DND-41 (cell line): ENCODE results near the gene CEACAM8.
A peak's percentile ranks its signal among the peaks of the same experiment; 100 is the strongest.

Experiments used
- ATAC-seq: fragments of 200-7000 bp; cut with Tn5 transposase; 3 replicates; pipeline ENCODE4 v1.9.1; 2021; ENCODE audit warnings: low read depth; ENCODE audit not compliant: insufficient read depth
- DNase-seq: peaks from one replicate; pipeline ENCODE4 v3.0.0-alpha.2; 2020
- H2AFZ ChIP-seq: 2 replicates; pipeline ENCODE4 v1.6.0; 2012; ENCODE audit warnings: low read depth, low read length
- H3K27ac ChIP-seq: 2 replicates; pipeline ENCODE4 v1.5.1; 2012; ENCODE audit warnings: low read length, inconsistent platforms
- H3K27me3 ChIP-seq: fragments of 200-600 bp; sonication (generic); 2 replicates; pipeline ENCODE4 v1.6.0; 2012; ENCODE audit warnings: low read length, mild to moderate bottlenecking, inconsistent platforms; ENCODE audit not compliant: insufficient read depth, poor library complexity
- H3K36me3 ChIP-seq: 2 replicates; pipeline ENCODE4 v1.5.1; 2012; ENCODE audit warnings: low read length, inconsistent platforms; ENCODE audit not compliant: insufficient read depth
- H3K4me1 ChIP-seq: 2 replicates; pipeline ENCODE4 v1.5.1; 2012; ENCODE audit warnings: mild to moderate bottlenecking, low read length; ENCODE audit not compliant: insufficient read depth
- H3K4me2 ChIP-seq: 2 replicates; pipeline ENCODE4 v1.6.0; 2012; ENCODE audit warnings: mild to moderate bottlenecking, moderate library complexity, low read length, inconsistent platforms; ENCODE audit not compliant: insufficient read depth
- H3K4me3 ChIP-seq, 2 experiments: fragments of 200-600 bp in 1 of 2; shearing (Covaris generic) in 1 of 2; 2 replicates each; pipeline ENCODE4 v1.5.1; 2012 to 2016; ENCODE audit warnings: inconsistent platforms in 2 of 2, low read length in 2 of 2, mild to moderate bottlenecking in 2 of 2, low read depth in 1 of 2, moderate library complexity in 1 of 2
- H3K79me2 ChIP-seq: 2 replicates; pipeline ENCODE4 v1.6.0; 2012; ENCODE audit warnings: low read length, inconsistent platforms; ENCODE audit not compliant: insufficient read depth
- H3K9ac ChIP-seq: 2 replicates; pipeline ENCODE4 v1.6.0; 2012; ENCODE audit warnings: low read depth, mild to moderate bottlenecking, inconsistent platforms, low read length, moderate library complexity
- H3K9me3 ChIP-seq: 2 replicates; pipeline ENCODE4 v1.5.1; 2012; ENCODE audit warnings: low read length, moderate library complexity, mild to moderate bottlenecking, inconsistent platforms; ENCODE audit not compliant: insufficient read depth, severe bottlenecking
- H4K20me1 ChIP-seq: 2 replicates; pipeline ENCODE4 v1.6.0; 2012; ENCODE audit warnings: low read length; ENCODE audit not compliant: insufficient read depth
- EZH2 ChIP-seq: IDR thresholded peaks from 3 replicates; pipeline ENCODE4 v1.6.1; 2012; ENCODE audit warnings: borderline replicate concordance, low read depth, mild to moderate bottlenecking, moderate library complexity, low read length, inconsistent platforms; ENCODE audit not compliant: severe bottlenecking
- TF ChIP-seq, protein P1 (sequence below): IDR thresholded peaks from 2 replicates; pipeline ENCODE4 v1.5.1; 2012; ENCODE audit warnings: borderline replicate concordance, low read length, moderate library complexity, mild to moderate bottlenecking; ENCODE audit not compliant: poor library complexity, severe bottlenecking; ENCODE audit errors: extremely low read depth

Gene CEACAM8

DNA sequence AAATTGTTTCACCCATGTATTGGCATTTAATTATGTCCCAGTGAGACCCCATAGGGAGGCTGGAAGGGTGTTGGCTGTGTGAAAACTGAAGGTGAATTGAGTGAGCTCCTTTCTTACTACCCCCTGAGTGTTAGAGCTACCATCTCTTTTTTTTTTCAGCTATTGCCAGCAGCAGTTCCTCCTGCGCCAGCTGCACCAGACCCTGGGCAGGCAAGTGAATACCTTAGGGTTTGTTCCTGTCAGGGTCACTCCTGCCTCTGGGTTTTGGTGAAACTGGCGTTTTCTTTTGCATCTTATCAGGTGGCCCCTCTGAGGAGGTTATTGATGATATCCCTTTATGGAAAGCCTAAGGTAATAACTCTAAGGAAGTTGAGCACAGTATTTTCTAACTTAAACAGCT is 25.5 kb downstream of the CEACAM8 start:
- Histone ChIP-seq H4K20me1 (peaks cover 2% of the 10 kb centered on the region; the same call in 1 of the 2 replicates), H3K4me2 (no peak overlapping the region), H3K4me1 (no peaks in the 10 kb centered on the region), H3K36me3 (no peaks in the 10 kb centered on the region), H2AFZ (no peak overlapping the region), H3K27ac (no peak overlapping the region), H3K4me3 (no peak overlapping the region), H3K9ac (no peak overlapping the region), H3K9me3 (no peaks in the 10 kb centered on the region), H3K27me3 (no peaks in the 10 kb centered on the region), H3K79me2 (no peaks in the 10 kb centered on the region)
- TF ChIP-seq EZH2: no peak
- TF ChIP-seq, protein P1, sequence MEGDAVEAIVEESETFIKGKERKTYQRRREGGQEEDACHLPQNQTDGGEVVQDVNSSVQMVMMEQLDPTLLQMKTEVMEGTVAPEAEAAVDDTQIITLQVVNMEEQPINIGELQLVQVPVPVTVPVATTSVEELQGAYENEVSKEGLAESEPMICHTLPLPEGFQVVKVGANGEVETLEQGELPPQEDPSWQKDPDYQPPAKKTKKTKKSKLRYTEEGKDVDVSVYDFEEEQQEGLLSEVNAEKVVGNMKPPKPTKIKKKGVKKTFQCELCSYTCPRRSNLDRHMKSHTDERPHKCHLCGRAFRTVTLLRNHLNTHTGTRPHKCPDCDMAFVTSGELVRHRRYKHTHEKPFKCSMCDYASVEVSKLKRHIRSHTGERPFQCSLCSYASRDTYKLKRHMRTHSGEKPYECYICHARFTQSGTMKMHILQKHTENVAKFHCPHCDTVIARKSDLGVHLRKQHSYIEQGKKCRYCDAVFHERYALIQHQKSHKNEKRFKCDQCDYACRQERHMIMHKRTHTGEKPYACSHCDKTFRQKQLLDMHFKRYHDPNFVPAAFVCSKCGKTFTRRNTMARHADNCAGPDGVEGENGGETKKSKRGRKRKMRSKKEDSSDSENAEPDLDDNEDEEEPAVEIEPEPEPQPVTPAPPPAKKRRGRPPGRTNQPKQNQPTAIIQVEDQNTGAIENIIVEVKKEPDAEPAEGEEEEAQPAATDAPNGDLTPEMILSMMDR: no peak
- DNase-seq (no peak), ATAC-seq (no peak)

- H3K9ac ChIP-seq: no peak overlapping the region
- no peaks in the 10 kb centered on the region for H3K9me3 ChIP-seq
- DNase-seq (no peak), ATAC-seq (no peak)
- no peak overlapping the region for H3K27ac ChIP-seq
- no peaks in the 10 kb centered on the region for H3K27me3 ChIP-seq
- H3K36me3 ChIP-seq: no peaks in the 10 kb centered on the region
- H2AFZ ChIP-seq: no peak overlapping the region
- H3K4me3 ChIP-seq: no peak overlapping the region
- no peak overlapping the region for H3K4me2 ChIP-seq
- no peak for TF ChIP-seq EZH2
- TF ChIP-seq, protein P1: no peak
- no peaks in the 10 kb centered on the region for H3K4me1 ChIP-seq
- H3K79me2 ChIP-seq: no peaks in the 10 kb centered on the region
- H4K20me1 ChIP-seq: peaks cover 2% of the 10 kb centered on the region; the same call in 1 of the 2 replicates
These were observed 26.7 kb downstream of the CEACAM8 start for GRCh38 chr19:42568006-42568405.

GRCh38 chr19:42567567-42567966 is 27.2 kb downstream of the CEACAM8 start:
- Histone ChIP-seq H3K9ac (no peak overlapping the region), H3K9me3 (no peaks in the 10 kb centered on the region), H3K4me2 (no peak overlapping the region), H2AFZ (no peak overlapping the region), H3K27ac (no peak overlapping the region), H3K27me3 (no peaks in the 10 kb centered on the region), H3K4me3 (no peak overlapping the region), H4K20me1 (peaks cover 2% of the 10 kb centered on the region; the same call in 1 of the 2 replicates), H3K79me2 (no peaks in the 10 kb centered on the region), H3K4me1 (no peaks in the 10 kb centered on the region), H3K36me3 (no peaks in the 10 kb centered on the region)
- DNase-seq: no peak
- no peak for ATAC-seq
- TF ChIP-seq, protein P1: no peak
- TF ChIP-seq EZH2: no peak

GRCh38 chr19:42563352-42564210 is 31.1 kb downstream of the CEACAM8 start:
- Histone ChIP-seq H3K4me2 (no peak overlapping the region), H2AFZ (no peak overlapping the region), H3K4me3 (no peak overlapping the region), H3K27me3 (no peaks in the 10 kb centered on the region), H3K9me3 (no peaks in the 10 kb centered on the region), H3K36me3 (no peaks in the 10 kb centered on the region), H4K20me1 (peaks cover 2% of the 10 kb centered on the region; the same call in 1 of the 2 replicates), H3K27ac (no peak overlapping the region), H3K9ac (no peak overlapping the region), H3K79me2 (no peaks in the 10 kb centered on the region), H3K4me1 (no peaks in the 10 kb centered on the region)
- peak; percentile 74 for ATAC-seq
- peak; percentile 24 for DNase-seq
- TF ChIP-seq, protein P1: peak; percentile 67
- no peak for TF ChIP-seq EZH2
